ENCODE data around the gene PGBD5. TPM values are rescaled to one million over a fixed set of nuclear protein-coding genes. Genes with fewer than 3 reads are reported as not detected.
A peak's percentile ranks its signal among the peaks of the same experiment; 100 is the strongest.

Gene PGBD5
- total RNA-seq, 1 donor from 2014 or later, result 8.7 TPM

- no peaks in the 10 kb centered on the region for H3K27me3 Mint-ChIP-seq
- H3K4me1 Mint-ChIP-seq (ENCODE audit: unreplicated experiment), result peaks cover 25% of the 10 kb centered on the region
- H3K4me3 Mint-ChIP-seq, result no peak overlapping the region
- no peak overlapping the region for H3K27ac Mint-ChIP-seq
- H3K36me3 Mint-ChIP-seq, result peaks cover 1% of the 10 kb centered on the region
- no peak for DNase-seq (ENCODE audit: extremely low spot score, unreplicated experiment)
- TF ChIP-seq CTCF (conservative IDR thresholded peaks at IDR 0.05), result no peak
- peaks cover 4% of the 10 kb centered on the region for H3K9me3 Mint-ChIP-seq
Measured at GRCh38 chr1:230384380-230385157, 41.6 kb downstream of the PGBD5 start.

GRCh38 chr1:230383425-230383824, 42.7 kb downstream of the PGBD5 start:
- Mint-ChIP-seq H3K27ac (no peak overlapping the region), H3K36me3 (peaks cover 7% of the 10 kb centered on the region), H3K4me3 (no peak overlapping the region), H3K27me3 (no peaks in the 10 kb centered on the region), H3K9me3 (peaks cover 10% of the 10 kb centered on the region), H3K4me1 (ENCODE audit: unreplicated experiment) (peaks cover 25% of the 10 kb centered on the region)
- no peak for TF ChIP-seq CTCF (conservative IDR thresholded peaks at IDR 0.05)
- DNase-seq (ENCODE audit: extremely low spot score, unreplicated experiment), result no peak

GRCh38 chr1:230382001-230382491, 44.1 kb downstream of the PGBD5 start:
- Mint-ChIP-seq H3K36me3 (peaks cover 7% of the 10 kb centered on the region), H3K27me3 (no peaks in the 10 kb centered on the region), H3K27ac (peak overlapping the region; percentile 44), H3K9me3 (peaks cover 10% of the 10 kb centered on the region), H3K4me3 (peak overlapping the region; percentile 40), H3K4me1 (ENCODE audit: unreplicated experiment) (peaks cover 20% of the 10 kb centered on the region)
- DNase-seq (ENCODE audit: extremely low spot score, unreplicated experiment), result no peak
- no peak for TF ChIP-seq CTCF (conservative IDR thresholded peaks at IDR 0.05)

GRCh38 chr1:230381585-230381984, 44.5 kb downstream of the PGBD5 start:
- H3K4me1 Mint-ChIP-seq (ENCODE audit: unreplicated experiment), result peaks cover 17% of the 10 kb centered on the region
- H3K27ac Mint-ChIP-seq, result peak overlapping the region; percentile 44
- no peak for DNase-seq (ENCODE audit: extremely low spot score, unreplicated experiment)
- H3K27me3 Mint-ChIP-seq, result no peaks in the 10 kb centered on the region
- TF ChIP-seq CTCF (conservative IDR thresholded peaks at IDR 0.05), result no peak
- H3K4me3 Mint-ChIP-seq, result peak overlapping the region; percentile 40
- H3K9me3 Mint-ChIP-seq, result peaks cover 10% of the 10 kb centered on the region
- H3K36me3 Mint-ChIP-seq, result peaks cover 7% of the 10 kb centered on the region

- Mint-ChIP-seq H3K9me3 (peaks cover 10% of the 10 kb centered on the region), H3K4me1 (ENCODE audit: unreplicated experiment) (peaks cover 17% of the 10 kb centered on the region), H3K4me3 (no peak overlapping the region), H3K36me3 (peaks cover 7% of the 10 kb centered on the region), H3K27me3 (no peaks in the 10 kb centered on the region), H3K27ac (no peak overlapping the region)
- TF ChIP-seq CTCF (conservative IDR thresholded peaks at IDR 0.05), result no peak
- no peak for DNase-seq (ENCODE audit: extremely low spot score, unreplicated experiment)
Measured at GRCh38 chr1:230381049-230381467, 45.1 kb downstream of the PGBD5 start.

Data from type B pancreatic cell (in vitro differentiated cells).